HG03575 (cell line): ENCODE data around the gene ENOX1.

ENCODE experiments used
- ATAC-seq: cut with Tn5 transposase; IDR thresholded peaks from one replicate; pipeline ENCODE4 v1.9.1; 2021; ENCODE audit not compliant: unreplicated experiment, insufficient number of reproducible peaks, low FRiP score; ENCODE audit errors: extremely low read depth

The ENOX1 gene

GRCh38 chr13:43295825-43296564 is 490.8 kb downstream of the ENOX1 start:
- no peak for ATAC-seq

DNA sequence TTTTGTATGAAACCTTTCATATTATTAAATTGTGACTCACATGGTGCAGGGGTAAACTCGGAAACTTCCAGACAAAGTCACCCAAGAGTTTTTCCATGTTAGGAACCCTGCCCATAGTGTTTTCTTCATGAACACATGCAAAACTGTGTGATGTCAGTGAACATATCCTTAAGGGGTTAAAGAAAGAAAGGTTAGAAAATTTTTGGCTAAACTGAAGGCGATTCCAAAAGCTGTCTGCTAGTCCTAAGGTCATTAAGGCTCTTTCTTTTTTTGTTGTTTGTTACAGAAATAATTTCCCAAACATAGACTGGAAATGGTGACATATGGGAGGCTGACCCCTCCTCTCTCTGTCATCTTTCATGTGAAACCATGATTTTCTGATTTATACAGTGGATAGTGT is 491.5 kb downstream of the ENOX1 start:
- no peak for ATAC-seq

DNA sequence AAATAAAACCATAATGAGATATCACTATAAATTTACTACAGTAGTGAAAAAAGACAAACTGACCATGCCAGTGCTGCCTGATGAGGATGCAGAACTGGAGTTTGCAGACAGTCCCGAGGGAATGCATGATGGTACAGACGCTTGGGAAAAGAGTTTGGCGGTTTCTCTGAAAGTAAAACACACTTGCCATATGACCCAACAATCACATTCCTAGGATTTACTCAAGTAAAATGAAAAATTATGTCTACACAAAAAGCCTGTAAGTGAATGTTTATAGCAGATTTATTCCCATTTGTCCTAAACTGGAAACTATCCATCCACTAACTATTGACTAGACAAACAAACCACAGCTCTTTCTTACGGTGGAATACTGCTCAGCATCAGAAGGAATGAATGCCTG is 492.4 kb downstream of the ENOX1 start:
- no peak for ATAC-seq

DNA sequence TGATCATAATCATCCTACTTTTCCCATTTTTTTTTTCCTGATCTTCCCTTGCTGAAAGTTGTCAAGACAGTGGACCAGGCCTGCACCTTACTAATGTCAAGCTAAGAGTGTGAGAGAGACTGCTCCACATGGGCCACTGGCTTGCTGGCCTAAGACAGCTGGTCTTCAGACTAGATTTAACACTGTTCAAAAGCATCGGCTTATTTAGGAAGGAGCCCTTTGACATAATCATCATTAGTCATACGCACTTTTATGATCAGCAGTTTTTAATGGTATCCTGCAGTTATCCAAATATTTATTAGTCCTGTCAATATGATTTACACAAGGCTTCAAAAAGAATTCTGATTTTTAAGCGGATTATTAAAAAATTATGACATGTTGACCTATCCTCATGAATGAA is 492.8 kb downstream of the ENOX1 start:
- ATAC-seq, result no peak

DNA sequence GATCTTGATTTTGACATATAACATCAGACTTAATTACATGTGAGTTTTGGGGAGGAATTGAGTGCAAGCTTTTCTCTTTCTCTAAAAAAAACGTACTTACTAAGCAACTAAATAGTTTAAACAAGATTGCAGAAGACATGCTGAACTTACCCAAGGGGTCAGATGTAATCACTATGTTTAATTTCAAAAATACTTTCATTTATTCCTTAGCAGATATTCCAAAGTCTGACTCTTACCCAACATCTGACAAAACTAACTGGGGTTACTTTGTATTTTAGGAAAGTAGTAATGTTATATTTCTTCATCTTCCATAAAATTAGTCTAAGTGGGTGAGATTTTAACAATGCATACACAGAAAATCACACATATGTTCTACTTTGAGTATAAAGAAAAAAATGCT is 493.2 kb downstream of the ENOX1 start:
- no peak for ATAC-seq

GRCh38 chr13:43293008-43293407 is 493.8 kb downstream of the ENOX1 start:
- no peak for ATAC-seq

- no peak for ATAC-seq
These were observed 495.3 kb downstream of the ENOX1 start for GRCh38 chr13:43291287-43292060.

DNA sequence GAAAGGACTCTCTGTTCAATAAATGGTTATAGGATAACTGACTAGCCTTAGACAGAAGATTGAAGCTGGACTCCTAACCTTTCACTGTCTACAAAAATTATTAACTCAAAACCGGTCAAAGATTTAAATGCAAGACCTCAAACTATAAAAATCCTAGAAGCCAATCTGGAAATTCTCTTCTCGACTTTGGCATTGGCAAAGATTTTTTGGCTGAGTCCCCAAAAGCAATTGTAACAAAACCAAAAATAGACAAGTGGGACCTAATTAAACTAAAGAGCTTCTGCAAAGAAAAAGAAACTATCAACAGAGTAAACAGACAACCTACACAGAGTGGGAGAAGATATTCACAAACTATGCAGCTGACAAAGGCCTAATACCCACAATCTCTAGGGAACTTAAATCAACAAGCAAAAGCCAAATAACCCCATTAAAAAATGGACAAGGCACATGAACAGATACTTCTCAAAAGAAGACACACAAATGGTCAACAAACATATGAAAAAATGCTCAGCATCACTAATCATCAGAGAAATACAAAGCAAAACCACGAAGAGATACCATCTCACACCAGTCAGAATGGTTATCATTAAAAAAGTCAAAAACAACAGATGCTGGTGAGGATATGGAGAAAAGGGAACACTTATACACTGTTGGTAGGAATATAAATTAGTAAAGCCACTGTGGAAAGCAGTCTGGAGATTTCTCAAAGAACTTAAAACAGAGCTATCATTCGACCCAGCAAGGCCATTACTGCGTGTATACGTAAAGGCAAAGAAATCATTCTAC is 497.1 kb downstream of the ENOX1 start:
- ATAC-seq, result no peak

DNA sequence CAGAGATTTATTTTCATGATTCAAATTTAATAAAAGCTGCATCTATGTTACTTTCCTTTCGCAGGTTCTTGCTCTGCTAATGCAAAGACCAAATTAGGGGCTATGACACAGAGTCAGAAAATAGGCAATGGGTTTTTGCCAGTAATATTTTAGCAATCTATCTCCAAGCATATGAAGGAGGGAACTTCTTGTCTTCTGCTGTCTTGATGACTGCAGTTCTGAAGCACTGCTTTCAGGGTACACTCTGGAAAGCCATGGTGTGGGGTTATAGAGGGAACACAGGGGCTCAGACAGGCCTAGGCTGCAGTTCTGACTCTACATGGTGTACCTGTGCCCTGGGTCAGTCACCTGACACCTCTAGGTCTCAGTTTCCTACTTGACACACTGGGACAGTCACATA is 500.0 kb downstream of the ENOX1 start:
- no peak for ATAC-seq

- no peak for ATAC-seq
These were observed 500.7 kb downstream of the ENOX1 start for GRCh38 chr13:43285933-43286597.

DNA sequence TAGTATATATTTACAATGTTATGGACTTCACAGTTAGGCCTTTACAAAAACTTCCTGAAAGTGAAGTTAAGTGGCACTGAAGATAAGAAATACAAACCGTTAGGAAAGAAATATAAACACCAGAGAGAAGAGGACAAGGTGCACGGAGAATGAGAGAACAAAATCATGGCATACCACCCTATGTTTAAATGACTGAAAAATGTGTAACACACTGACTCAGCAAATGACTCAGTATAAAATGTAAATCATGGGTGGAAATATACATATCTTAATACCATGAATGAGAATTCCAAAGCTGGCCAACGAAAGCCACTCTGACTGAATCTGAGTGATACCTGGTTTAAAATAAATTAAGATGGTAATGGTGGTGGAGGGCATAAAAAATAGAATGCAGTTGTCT is 502.6 kb downstream of the ENOX1 start:
- no peak for ATAC-seq

- no peak for ATAC-seq
These were observed 507.1 kb downstream of the ENOX1 start for GRCh38 chr13:43279696-43280095.

DNA sequence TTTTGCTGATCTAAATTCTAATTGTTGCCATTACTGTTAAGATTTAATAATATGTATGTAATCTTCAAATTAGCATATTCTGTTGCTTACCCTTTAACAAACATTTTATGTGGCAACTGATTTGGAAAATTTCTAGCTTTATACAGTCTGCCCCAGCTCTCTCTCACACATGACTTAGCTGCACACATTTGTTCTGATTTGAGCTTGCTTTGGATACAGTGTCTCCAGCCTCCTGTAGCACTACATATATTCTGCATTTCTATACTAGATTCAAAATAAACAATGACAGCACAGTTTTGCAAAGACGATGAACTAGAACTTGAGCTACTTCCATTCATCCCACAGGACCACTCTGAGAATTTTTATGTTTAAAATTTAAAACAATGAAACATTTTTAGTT is 508.6 kb downstream of the ENOX1 start:
- no peak for ATAC-seq

- no peak for ATAC-seq
These were observed 509.6 kb downstream of the ENOX1 start for GRCh38 chr13:43277142-43277541.

DNA sequence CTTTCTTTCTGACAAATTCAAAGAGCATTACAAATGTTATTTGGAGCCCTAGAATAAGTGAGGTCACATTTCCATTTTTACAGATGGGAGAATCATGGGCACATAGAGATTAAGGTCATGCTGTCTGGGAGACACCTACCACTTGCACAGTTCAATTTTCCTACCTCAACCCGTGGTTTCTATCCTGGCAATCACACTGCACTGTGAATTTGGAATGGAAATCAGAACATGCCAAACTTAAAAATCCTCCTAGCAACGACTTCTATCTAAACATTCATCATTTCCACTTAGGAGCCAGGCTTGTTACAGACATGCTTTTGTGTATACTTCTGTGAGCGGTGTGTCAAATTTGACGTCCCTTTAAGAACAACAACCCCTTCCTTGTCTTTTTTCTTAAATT is 511.9 kb downstream of the ENOX1 start:
- no peak for ATAC-seq

DNA sequence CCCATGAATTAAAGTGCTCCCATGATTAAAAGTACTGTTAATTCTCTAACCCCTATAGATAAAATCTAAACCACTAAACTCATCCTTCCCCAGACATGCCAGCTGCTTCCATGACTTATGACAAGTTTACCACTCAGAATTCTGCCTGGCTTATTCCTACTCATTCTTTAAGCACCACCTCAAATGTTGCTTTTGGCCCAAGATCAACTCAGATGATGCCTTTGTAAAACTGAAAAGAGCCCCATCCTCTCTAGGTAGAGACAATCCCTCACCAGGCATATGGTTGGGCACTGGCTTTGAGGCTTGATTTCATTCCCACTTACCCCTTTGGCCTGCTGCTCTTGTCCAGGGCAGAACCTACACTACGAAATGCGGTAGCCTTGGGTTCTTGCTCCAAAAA is 513.4 kb downstream of the ENOX1 start:
- no peak for ATAC-seq

DNA sequence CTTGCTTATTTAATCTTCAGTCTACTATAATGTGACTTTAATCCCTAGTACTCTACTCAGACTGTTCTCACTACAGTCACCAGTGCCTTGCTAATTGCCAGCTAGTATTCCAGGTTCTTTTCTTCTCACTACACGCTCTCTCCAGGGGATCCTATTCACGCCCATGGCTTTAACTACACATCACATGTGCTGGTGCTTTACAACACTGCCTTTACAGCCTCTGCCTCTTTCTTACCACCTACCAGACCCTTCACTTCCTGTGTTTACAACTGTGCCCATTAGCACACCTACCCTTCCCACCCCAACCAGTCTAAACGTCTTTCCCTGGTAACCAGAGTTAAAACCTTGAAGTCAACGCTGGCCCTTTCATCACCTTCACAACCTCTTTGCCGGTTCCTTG is 513.9 kb downstream of the ENOX1 start:
- no peak for ATAC-seq

- ATAC-seq, result no peak
These were observed 515.6 kb downstream of the ENOX1 start for GRCh38 chr13:43271152-43271551.

GRCh38 chr13:43270130-43270830 is 516.5 kb downstream of the ENOX1 start:
- ATAC-seq, result no peak
